Breast epithelium (tissue), 3 donors: ENCODE results near the gene SYT14.

Experiments used
- CTCF ChIP-seq, 3 donors: fragments of 450-650 bp; IDR thresholded peaks; one replicate each; pipeline ENCODE4 v1.5.1; 2016 to 2017; ENCODE audit warnings: antibody characterized with exemption in 3 of 3, mild to moderate bottlenecking in 3 of 3, moderate library complexity in 3 of 3
- POLR2A ChIP-seq: fragments of 450-650 bp; IDR thresholded peaks from one replicate; pipeline ENCODE4 v1.6.1; 2016; ENCODE audit warnings: antibody characterized with exemption, mild to moderate bottlenecking, moderate library complexity
- POLR2AphosphoS5 ChIP-seq, 3 donors: sonication (generic); formaldehyde crosslinking; IDR thresholded peaks; one replicate each; pipeline ENCODE4 v1.6.1; 2017; ENCODE audit warnings: antibody characterized with exemption in 3 of 3

GRCh38 chr1:210129092-210129491 is 191.1 kb downstream of the SYT14 start:
- TF ChIP-seq CTCF (IDR thresholded peaks at IDR 0.05) (no peak), POLR2A (no peak), POLR2AphosphoS5 (IDR thresholded peaks at IDR 0.05) (no peak)
